ENCODE measurements around the gene FRMD3. TPM values are rescaled to one million over a fixed set of nuclear protein-coding genes. Genes with fewer than 3 reads are reported as not detected.

The FRMD3 gene
- total and polyA plus RNA-seq, 7 donors = 5.9 to 27.4 (median 8.3) TPM

GRCh38 chr9:83327750-83328622, 210.2 kb downstream of the FRMD3 start:
- Histone ChIP-seq H3K4me3 (no peak overlapping the region), H3K9me3 (no peaks in the 10 kb centered on the region), H3K27ac (no peak overlapping the region), H3K27me3 (no peaks in the 10 kb centered on the region), H3K4me1 (no peaks in the 10 kb centered on the region), H3K36me3 (no peaks in the 10 kb centered on the region)
- WGBS, 2 donors = 59 to 72% methylated on average over 6 of the region's 6 CpGs
- no peak for DNase-seq
- TF ChIP-seq EP300 (IDR thresholded peaks at IDR 0.05) (no peak), POLR2AphosphoS5 (IDR thresholded peaks at IDR 0.05) (no peak), POLR2A (IDR thresholded peaks at IDR 0.05) (no peak), CTCF (IDR thresholded peaks at IDR 0.05) (no peak)
- intact Hi-C loops (cut with DNase I) = no loop called here

GRCh38 chr9:83327323-83327722, 210.9 kb downstream of the FRMD3 start:
- Histone ChIP-seq H3K9me3 (no peaks in the 10 kb centered on the region), H3K36me3 (no peaks in the 10 kb centered on the region), H3K27ac (no peak overlapping the region), H3K27me3 (no peaks in the 10 kb centered on the region), H3K4me1 (no peaks in the 10 kb centered on the region), H3K4me3 (no peak overlapping the region)
- no peak for TF ChIP-seq EP300 (IDR thresholded peaks at IDR 0.05)
- TF ChIP-seq CTCF (IDR thresholded peaks at IDR 0.05) = no peak
- no peak for TF ChIP-seq POLR2A (IDR thresholded peaks at IDR 0.05)
- TF ChIP-seq POLR2AphosphoS5 (IDR thresholded peaks at IDR 0.05) = no peak
- intact Hi-C loops (cut with DNase I) = no loop called here
- DNase-seq = no peak
- 60 to 67% methylated on average over 3 of the region's 3 CpGs for WGBS, 2 donors

GRCh38 chr9:83323148-83323547, 215.1 kb downstream of the FRMD3 start:
- intact Hi-C loops (cut with DNase I) = no loop called here
- Histone ChIP-seq H3K36me3 (no peaks in the 10 kb centered on the region), H3K4me1 (no peaks in the 10 kb centered on the region), H3K27me3 (no peaks in the 10 kb centered on the region), H3K27ac (no peak overlapping the region), H3K9me3 (no peaks in the 10 kb centered on the region), H3K4me3 (no peak overlapping the region)
- TF ChIP-seq POLR2A (IDR thresholded peaks at IDR 0.05) = no peak
- no peak for TF ChIP-seq CTCF (IDR thresholded peaks at IDR 0.05)
- TF ChIP-seq POLR2AphosphoS5 (IDR thresholded peaks at IDR 0.05) = no peak
- no peak for TF ChIP-seq EP300 (IDR thresholded peaks at IDR 0.05)
- 94 to 98% methylated on average over 3 of the region's 3 CpGs for WGBS, 2 donors
- DNase-seq = no peak

- 93 to 94% methylated on average over 1 of the region's 1 CpG for WGBS, 2 donors
- TF ChIP-seq POLR2AphosphoS5 (IDR thresholded peaks at IDR 0.05) (no peak), POLR2A (IDR thresholded peaks at IDR 0.05) (no peak), EP300 (IDR thresholded peaks at IDR 0.05) (no peak), CTCF (IDR thresholded peaks at IDR 0.05) (no peak)
- intact Hi-C loops (cut with DNase I) = no loop called here
- H3K4me3 ChIP-seq = no peak overlapping the region
- H3K36me3 ChIP-seq = no peaks in the 10 kb centered on the region
- H3K27me3 ChIP-seq = no peaks in the 10 kb centered on the region
- H3K9me3 ChIP-seq = no peaks in the 10 kb centered on the region
- no peaks in the 10 kb centered on the region for H3K4me1 ChIP-seq
- H3K27ac ChIP-seq = no peak overlapping the region
- no peak for DNase-seq
Measured at GRCh38 chr9:83322438-83322837, 215.8 kb downstream of the FRMD3 start.
